Activated naive CD4-positive, alpha-beta T cell treated with anti-CD3 and anti-CD28 coated beads for 36 hours (primary cell): Measurements from ENCODE around the gene UBL7. TPM values are rescaled to one million over a fixed set of nuclear protein-coding genes. Genes with fewer than 3 reads are reported as not detected.

ENCODE experiments used
- CTCF ChIA-PET: fragments of 350-600 bp; sonication (Branson Sonifier 250); formaldehyde crosslinking; loops from one replicate; lab custom pipeline; 2021; ENCODE audit warnings: antibody characterized with exemption; lab: Charles Lee
- DNase-seq: peaks from one replicate; pipeline ENCODE4 v3.0.0-alpha.2; 2020
- H3K27ac Mint-ChIP-seq: one replicate; pipeline ENCODE4 v1.8.0; 2021; ENCODE audit warnings: mild to moderate bottlenecking, mixed read lengths
- H3K27me3 Mint-ChIP-seq: one replicate; pipeline ENCODE4 v1.8.0; 2021; ENCODE audit warnings: low read depth, mixed read lengths
- H3K36me3 Mint-ChIP-seq: one replicate; pipeline ENCODE4 v1.8.0; 2021; ENCODE audit warnings: low read depth, mixed read lengths
- H3K4me1 Mint-ChIP-seq: one replicate; pipeline ENCODE4 v1.8.0; 2021; ENCODE audit warnings: low read depth, mixed read lengths
- H3K4me3 Mint-ChIP-seq: one replicate; pipeline ENCODE4 v1.8.0; 2021; ENCODE audit warnings: mild to moderate bottlenecking, moderate library complexity, mixed read lengths
- H3K9me3 Mint-ChIP-seq: one replicate; pipeline ENCODE4 v1.8.0; 2021; ENCODE audit warnings: mixed read lengths
- intact Hi-C: fragments of 100-400 bp; cut with micrococcal nuclease; formaldehyde crosslinking; loops from one replicate; pipeline ENCODE4 v1.15.1; 2023
- total RNA-seq, 2 experiments: library from RNA; stranded (reverse); gene quantifications; one replicate each; pipeline ENCODE4 v1.2.3, GENCODE V29; 2021

The UBL7 gene
- total RNA-seq, 2 experiments from 2014 or later, result 43.0 to 47.0 TPM

- Mint-ChIP-seq H3K27me3 (no peaks in the 10 kb centered on the region), H3K9me3 (no peaks in the 10 kb centered on the region), H3K27ac (peak overlapping the region; percentile 85), H3K36me3 (peaks cover 46% of the 10 kb centered on the region), H3K4me1 (peaks cover 87% of the 10 kb centered on the region), H3K4me3 (no peak overlapping the region)
- intact Hi-C loops, result no loop called here
- no peak for DNase-seq
- CTCF ChIA-PET, result interaction anchor here (0.9 to 2.2 kb wide), 5 partner anchors 9 to 45 kb away, joined by 3 to 11 read pairs (median 4); no protein-coding TSS in a partner anchor
Measured at GRCh38 chr15:74427607-74428441, 33.1 kb downstream of the UBL7 start.

DNA sequence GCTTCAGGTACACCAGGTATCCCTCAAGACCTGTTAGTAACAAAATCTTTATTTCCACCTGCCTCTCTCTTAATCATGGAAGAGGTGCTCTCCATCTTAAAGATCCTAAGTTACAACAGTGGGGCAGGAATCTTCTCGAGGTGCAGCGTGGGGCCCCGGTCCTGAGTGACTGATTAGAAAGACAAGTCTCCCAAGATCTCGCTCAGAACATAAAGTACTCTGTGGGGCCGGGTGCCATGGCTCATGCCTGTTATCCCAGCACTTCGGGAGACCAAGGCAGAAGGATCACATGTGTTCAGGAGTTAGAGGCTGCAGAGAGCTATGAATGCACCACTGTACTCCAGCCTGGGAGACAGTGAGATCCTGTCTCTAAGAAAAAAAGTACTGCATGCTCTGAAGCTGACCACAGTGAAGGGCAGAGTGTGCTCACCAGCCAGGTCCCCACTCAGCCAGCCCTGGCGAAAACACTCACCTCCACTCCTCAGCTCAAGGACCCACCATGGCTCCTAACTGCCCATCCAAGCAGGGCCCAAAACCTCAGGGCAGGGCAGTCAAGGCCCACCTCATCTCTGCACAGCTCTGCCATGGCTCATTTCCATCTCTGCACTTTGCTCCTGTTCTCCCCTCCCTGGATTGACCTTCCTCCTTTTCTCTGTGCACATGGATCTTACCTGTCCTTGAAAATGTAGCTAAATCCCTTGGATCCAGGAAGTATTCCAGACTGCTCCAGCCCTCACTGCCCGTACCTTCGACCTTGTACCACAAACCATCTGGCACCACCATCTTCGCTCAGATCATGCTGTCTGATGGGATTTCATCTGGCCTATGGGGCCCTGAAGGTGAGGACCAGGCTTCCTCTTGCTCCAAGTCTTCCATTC lies 34.3 kb downstream of the UBL7 start:
- intact Hi-C loops, result no loop called here
- Mint-ChIP-seq H3K9me3 (no peaks in the 10 kb centered on the region), H3K4me1 (peaks cover 83% of the 10 kb centered on the region), H3K36me3 (peaks cover 38% of the 10 kb centered on the region), H3K27ac (peak overlapping the region; percentile 44), H3K27me3 (no peaks in the 10 kb centered on the region), H3K4me3 (no peak overlapping the region)
- no peak for DNase-seq
- CTCF ChIA-PET, result interaction anchor here (0.9 to 1.3 kb wide), 3 partner anchors 42 to 52 kb away, joined by 3 to 5 read pairs (median 3); no protein-coding TSS in a partner anchor

DNA sequence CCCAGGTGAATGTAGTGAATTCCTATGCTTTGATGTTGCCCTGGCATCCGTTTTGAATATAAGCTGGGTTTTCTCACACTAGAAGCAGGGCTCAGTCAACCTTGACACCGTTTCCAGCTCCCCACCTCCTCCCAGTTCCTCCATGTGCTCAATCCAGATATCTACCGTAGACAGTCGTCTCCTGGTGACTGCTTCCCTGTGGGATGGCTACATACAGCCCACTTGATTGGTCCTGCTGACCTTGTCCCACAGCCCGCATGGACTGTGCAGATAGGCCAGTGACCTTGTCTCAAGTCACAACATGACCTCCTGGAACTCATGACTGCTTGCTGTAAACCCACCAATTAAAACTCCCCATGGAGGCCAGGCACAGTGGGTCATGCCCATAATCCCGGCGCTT lies 35.3 kb downstream of the UBL7 start:
- CTCF ChIA-PET, result interaction anchor here (0.9 to 1.3 kb wide), 2 partner anchors 41 to 51 kb away, joined by 3 read pairs; no protein-coding TSS in a partner anchor
- intact Hi-C loops, result no loop called here
- H3K27me3 Mint-ChIP-seq, result no peaks in the 10 kb centered on the region
- no peaks in the 10 kb centered on the region for H3K9me3 Mint-ChIP-seq
- H3K27ac Mint-ChIP-seq, result peak overlapping the region; percentile 26
- no peak for DNase-seq
- H3K36me3 Mint-ChIP-seq, result peaks cover 28% of the 10 kb centered on the region
- peaks cover 78% of the 10 kb centered on the region for H3K4me1 Mint-ChIP-seq
- no peak overlapping the region for H3K4me3 Mint-ChIP-seq

DNA sequence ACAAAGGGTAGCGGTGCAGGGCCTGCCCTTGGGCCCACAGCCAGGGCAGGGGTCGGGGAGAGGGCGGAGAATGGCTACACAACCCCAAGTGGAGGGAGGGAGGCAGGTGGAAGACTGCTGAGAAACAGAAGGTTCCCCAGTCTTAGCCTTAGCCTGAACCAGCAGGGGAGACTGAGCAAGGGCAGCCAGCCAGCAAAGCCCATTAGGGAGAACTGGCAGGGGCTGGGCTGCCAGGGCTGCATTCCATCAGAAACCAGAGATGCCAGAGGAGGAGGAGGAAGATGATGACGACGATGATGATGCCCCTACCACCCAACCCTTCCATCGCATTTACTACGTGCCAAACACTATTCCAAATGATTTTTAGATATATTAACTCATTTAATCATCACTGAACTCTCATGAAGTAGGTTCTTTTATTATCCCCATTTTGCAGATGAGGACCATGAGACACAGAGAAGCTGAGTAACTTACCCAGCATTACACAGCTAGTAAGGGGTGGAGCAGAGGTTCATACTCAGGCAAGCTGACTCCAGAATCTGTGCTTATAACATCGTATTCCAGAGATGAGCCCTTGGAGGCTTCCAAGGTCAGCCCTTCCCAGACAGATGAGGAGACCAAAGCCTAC lies 35.9 kb downstream of the UBL7 start:
- no peaks in the 10 kb centered on the region for H3K9me3 Mint-ChIP-seq
- H3K27me3 Mint-ChIP-seq, result no peaks in the 10 kb centered on the region
- peaks cover 78% of the 10 kb centered on the region for H3K4me1 Mint-ChIP-seq
- CTCF ChIA-PET, result no interaction called here
- H3K4me3 Mint-ChIP-seq, result no peak overlapping the region
- H3K36me3 Mint-ChIP-seq, result peaks cover 26% of the 10 kb centered on the region
- intact Hi-C loops, result no loop called here
- no peak for DNase-seq
- H3K27ac Mint-ChIP-seq, result peak overlapping the region; percentile 26

DNA sequence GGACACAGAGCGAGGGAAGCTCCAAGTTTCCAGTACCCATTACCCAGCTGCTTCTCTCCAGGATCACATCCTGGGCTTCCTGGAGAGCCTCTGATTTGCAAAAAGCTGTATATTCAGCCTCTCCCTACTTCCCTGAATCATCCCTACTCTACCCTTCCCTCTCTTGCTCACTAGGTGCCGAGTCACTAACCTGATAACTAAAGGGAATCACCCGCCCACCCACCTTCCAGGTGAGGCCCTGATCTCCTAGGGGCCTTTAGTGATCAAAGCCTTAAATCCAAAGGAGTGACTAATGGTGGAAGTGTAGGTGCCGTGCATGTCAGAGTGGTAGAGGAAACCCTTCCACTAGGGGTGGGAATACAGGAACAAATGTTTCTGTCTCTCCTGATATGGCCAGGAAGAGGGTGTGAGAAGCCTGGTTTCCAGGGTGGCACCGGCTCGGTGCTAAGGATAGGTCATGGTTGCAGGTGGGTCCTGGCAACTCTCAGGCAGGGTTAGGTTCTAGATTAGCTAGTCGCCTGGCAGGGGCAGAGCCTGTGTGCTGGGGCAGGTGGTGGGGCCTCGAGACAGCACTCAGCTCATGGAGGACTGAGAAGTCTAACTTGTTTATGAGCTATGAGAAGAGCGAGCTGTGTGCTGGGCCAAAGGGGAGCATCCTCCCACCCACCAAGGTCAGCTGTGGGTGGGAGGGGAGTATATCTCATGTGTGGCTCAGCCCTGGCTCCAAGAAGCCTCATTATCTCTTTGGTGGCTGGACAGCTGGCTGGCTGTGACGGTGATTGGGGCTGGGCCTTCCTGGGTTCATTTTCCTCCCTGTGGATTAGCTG lies 37.3 kb downstream of the UBL7 start:
- H3K9me3 Mint-ChIP-seq, result no peaks in the 10 kb centered on the region
- H3K36me3 Mint-ChIP-seq, result peaks cover 24% of the 10 kb centered on the region
- DNase-seq, result no peak
- CTCF ChIA-PET, result interaction anchor here (0.6 to 1.2 kb wide), 3 partner anchors 42 to 173 kb away, joined by 3 to 7 read pairs (median 3); no protein-coding TSS in a partner anchor
- H3K27ac Mint-ChIP-seq, result peak overlapping the region; percentile 37
- H3K4me1 Mint-ChIP-seq, result peaks cover 69% of the 10 kb centered on the region
- intact Hi-C loops, result no loop called here
- H3K4me3 Mint-ChIP-seq, result no peak overlapping the region
- no peaks in the 10 kb centered on the region for H3K27me3 Mint-ChIP-seq

- CTCF ChIA-PET, result interaction anchor here (1.2 kb wide), 1 partner anchor 42 kb away, joined by 3 read pairs; no protein-coding TSS in a partner anchor
- Mint-ChIP-seq H3K27me3 (no peaks in the 10 kb centered on the region), H3K4me1 (peaks cover 62% of the 10 kb centered on the region), H3K4me3 (no peak overlapping the region), H3K9me3 (no peaks in the 10 kb centered on the region), H3K36me3 (peaks cover 21% of the 10 kb centered on the region), H3K27ac (no peak overlapping the region)
- DNase-seq, result no peak
- intact Hi-C loops, result no loop called here
Measured at GRCh38 chr15:74422652-74423430, 38.1 kb downstream of the UBL7 start.

DNA sequence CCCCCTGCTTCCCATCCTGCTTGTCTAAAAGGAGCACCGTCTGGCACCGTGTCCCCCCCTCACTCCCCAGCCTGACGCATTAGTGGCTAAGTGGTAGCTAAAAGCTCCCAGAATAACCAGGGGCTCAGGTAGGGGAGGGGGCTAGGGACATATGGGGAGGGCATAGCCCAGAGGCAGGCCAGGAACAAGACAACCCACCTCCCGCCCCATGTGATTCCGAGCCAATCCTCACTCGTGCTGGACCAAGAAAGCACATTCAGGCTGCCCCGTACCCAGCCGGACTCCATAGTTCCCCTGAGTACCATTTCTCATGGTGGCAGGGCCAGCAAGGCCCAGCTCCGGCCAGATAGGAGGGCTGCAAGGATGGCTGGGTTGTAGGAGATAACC lies 38.7 kb downstream of the UBL7 start:
- CTCF ChIA-PET, result interaction anchor here (0.8 kb wide), 1 partner anchor 40 kb away, joined by 3 read pairs; no protein-coding TSS in a partner anchor
- no peak overlapping the region for H3K27ac Mint-ChIP-seq
- H3K36me3 Mint-ChIP-seq, result peaks cover 21% of the 10 kb centered on the region
- no peaks in the 10 kb centered on the region for H3K27me3 Mint-ChIP-seq
- no peaks in the 10 kb centered on the region for H3K9me3 Mint-ChIP-seq
- no peak overlapping the region for H3K4me3 Mint-ChIP-seq
- H3K4me1 Mint-ChIP-seq, result peaks cover 60% of the 10 kb centered on the region
- intact Hi-C loops, result no loop called here
- DNase-seq, result no peak

DNA sequence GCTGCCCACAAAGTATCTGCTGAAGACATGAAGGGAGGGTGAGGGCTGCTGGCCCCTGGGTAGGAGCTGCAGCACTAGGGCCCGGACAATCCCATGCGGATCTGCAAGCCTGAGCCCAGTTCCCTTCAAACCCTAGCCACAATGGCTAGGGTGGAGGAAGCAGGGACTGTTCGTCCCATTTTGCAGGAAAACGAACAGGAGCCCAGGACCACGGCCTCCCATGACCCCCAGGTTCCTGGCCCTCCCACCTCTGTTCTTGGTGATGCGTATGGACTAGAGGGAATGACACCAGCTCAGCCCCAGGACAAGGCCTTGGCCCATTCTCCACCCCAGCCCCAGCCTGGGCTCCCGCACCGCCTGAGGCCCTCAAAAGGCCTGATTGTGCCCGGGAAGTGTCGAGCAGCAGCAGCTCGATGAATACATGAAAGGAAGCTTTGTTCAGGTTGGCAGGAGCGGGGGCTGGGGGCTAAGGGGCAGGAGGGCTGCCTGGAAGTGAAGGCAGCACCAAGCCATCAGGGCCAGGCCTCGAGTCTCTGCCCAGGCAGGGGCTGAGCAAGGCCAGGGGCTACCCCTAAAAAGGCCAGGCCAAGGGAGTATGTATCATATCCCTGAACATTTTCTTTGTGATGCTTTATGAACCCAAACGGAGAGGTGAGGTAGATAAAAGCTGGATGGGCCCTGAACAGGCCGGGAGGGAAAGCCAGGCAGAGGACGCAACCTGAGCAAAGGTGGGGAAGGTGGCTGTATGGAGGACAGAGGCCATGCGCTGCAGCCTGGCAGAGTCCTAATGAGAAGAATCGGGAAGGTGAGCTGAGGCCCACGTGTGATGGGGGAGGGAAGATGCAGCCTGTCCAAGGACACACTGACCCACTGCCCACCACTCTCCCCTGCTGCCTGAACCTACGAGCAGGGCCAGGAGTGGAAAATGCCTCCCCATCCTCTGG lies 39.4 kb downstream of the UBL7 start:
- intact Hi-C loops, result no loop called here
- H3K4me3 Mint-ChIP-seq, result no peak overlapping the region
- no peak overlapping the region for H3K27ac Mint-ChIP-seq
- CTCF ChIA-PET, result interaction anchor here (0.8 kb wide), 1 partner anchor 39 kb away, joined by 3 read pairs; no protein-coding TSS in a partner anchor
- no peak for DNase-seq
- no peaks in the 10 kb centered on the region for H3K27me3 Mint-ChIP-seq
- no peaks in the 10 kb centered on the region for H3K9me3 Mint-ChIP-seq
- peaks cover 60% of the 10 kb centered on the region for H3K4me1 Mint-ChIP-seq
- H3K36me3 Mint-ChIP-seq, result peaks cover 22% of the 10 kb centered on the region

- peaks cover 26% of the 10 kb centered on the region for H3K36me3 Mint-ChIP-seq
- CTCF ChIA-PET, result interaction anchor here (0.9 kb wide), 1 partner anchor 38 kb away, joined by 3 read pairs; no protein-coding TSS in a partner anchor
- H3K9me3 Mint-ChIP-seq, result no peaks in the 10 kb centered on the region
- intact Hi-C loops, result no loop called here
- no peak for DNase-seq
- peaks cover 60% of the 10 kb centered on the region for H3K4me1 Mint-ChIP-seq
- no peak overlapping the region for H3K4me3 Mint-ChIP-seq
- peak overlapping the region; percentile 25 for H3K27ac Mint-ChIP-seq
- H3K27me3 Mint-ChIP-seq, result no peaks in the 10 kb centered on the region
Measured at GRCh38 chr15:74420193-74420905, 40.6 kb downstream of the UBL7 start.
